Smooth muscle cell (in vitro differentiated cells): ENCODE results near the gene SMIM8. TPM values are rescaled to one million over a fixed set of nuclear protein-coding genes. Genes with fewer than 3 reads are reported as not detected.

ENCODE experiments used
- DNase-seq: peaks from one replicate; lab custom pipeline; 2025; ENCODE audit not compliant: unreplicated experiment; lab: John Stamatoyannopoulos, UW
- H2AFZ ChIP-seq: fragments of 200-600 bp; sonication (generic); 2 replicates; pipeline ENCODE4 v1.6.0; 2016; ENCODE audit warnings: antibody characterized with exemption, low read depth, mild to moderate bottlenecking
- H3F3A ChIP-seq: fragments of 200-600 bp; sonication (generic); 2 replicates; pipeline ENCODE4 v1.6.0; 2017; ENCODE audit warnings: antibody characterized with exemption, low read depth
- H3K27ac ChIP-seq: fragments of 200-600 bp; sonication (generic); 2 replicates; pipeline ENCODE4 v1.5.1; 2016; ENCODE audit warnings: low read depth, mild to moderate bottlenecking
- H3K27me3 ChIP-seq: fragments of 200-600 bp; sonication (generic); 2 replicates; pipeline ENCODE4 v1.6.1; 2016; ENCODE audit warnings: low read depth, mild to moderate bottlenecking
- H3K36me3 ChIP-seq: fragments of 200-600 bp; sonication (generic); 2 replicates; pipeline ENCODE4 v1.5.1; 2016; ENCODE audit warnings: low read depth
- H3K4me1 ChIP-seq: fragments of 200-600 bp; sonication (generic); 2 replicates; pipeline ENCODE4 v1.5.1; 2016; ENCODE audit warnings: low read depth
- H3K4me2 ChIP-seq: fragments of 200-600 bp; sonication (generic); 2 replicates; pipeline ENCODE4 v1.6.0; 2016; ENCODE audit warnings: mild to moderate bottlenecking
- H3K4me3 ChIP-seq: fragments of 200-600 bp; sonication (generic); 2 replicates; pipeline ENCODE4 v1.5.1; 2016; ENCODE audit warnings: mild to moderate bottlenecking
- H3K79me2 ChIP-seq: fragments of 200-600 bp; sonication (generic); 2 replicates; pipeline ENCODE4 v1.6.0; 2016; ENCODE audit warnings: low read depth, mild to moderate bottlenecking
- H3K9ac ChIP-seq: fragments of 200-600 bp; sonication (generic); 2 replicates; pipeline ENCODE4 v1.6.0; 2016; ENCODE audit warnings: low read depth
- H3K9me3 ChIP-seq: fragments of 200-600 bp; sonication (generic); replicated peaks from 2 replicates; pipeline ENCODE4 v1.5.1; 2016; ENCODE audit warnings: low read depth
- H4K20me1 ChIP-seq: fragments of 200-600 bp; sonication (generic); 2 replicates; pipeline ENCODE4 v1.6.0; 2016; ENCODE audit warnings: low read depth
- WGBS: methylation state at CpG from one replicate; pipeline ENCODE4 v1.1.7; 2016; ENCODE audit warnings: low lambda C conversion rate; 5-methylcytosine and 5-hydroxymethylcytosine counted together
- polyA plus RNA-seq: library from polyadenylated mRNA; unstranded; fragments of >200 nt; fragmentation: Nextera tagmentation; extraction: Ambion mirVana; gene quantifications from 2 replicates; pipeline ENCODE4 v1.2.1, GENCODE V29; 2016
- total RNA-seq: library from RNA; depleted of rRNA; stranded (reverse); fragments of >200 nt; gene quantifications from 2 replicates; pipeline ENCODE4 v1.2.3, GENCODE V29; 2014
- TF ChIP-seq, protein P1 (sequence below): fragments of 200-600 bp; sonication (generic); IDR thresholded peaks from 2 replicates; pipeline ENCODE4 v1.5.1; 2017; ENCODE audit warnings: borderline replicate concordance, mild to moderate bottlenecking, antibody characterized with exemption; ENCODE audit not compliant: insufficient read depth, poor library complexity, severe bottlenecking

SMIM8 gene
- total RNA-seq: 8.0 and 11.1 TPM in 2 replicates
- 9.3 and 11.4 TPM in 2 replicates for polyA plus RNA-seq

DNA sequence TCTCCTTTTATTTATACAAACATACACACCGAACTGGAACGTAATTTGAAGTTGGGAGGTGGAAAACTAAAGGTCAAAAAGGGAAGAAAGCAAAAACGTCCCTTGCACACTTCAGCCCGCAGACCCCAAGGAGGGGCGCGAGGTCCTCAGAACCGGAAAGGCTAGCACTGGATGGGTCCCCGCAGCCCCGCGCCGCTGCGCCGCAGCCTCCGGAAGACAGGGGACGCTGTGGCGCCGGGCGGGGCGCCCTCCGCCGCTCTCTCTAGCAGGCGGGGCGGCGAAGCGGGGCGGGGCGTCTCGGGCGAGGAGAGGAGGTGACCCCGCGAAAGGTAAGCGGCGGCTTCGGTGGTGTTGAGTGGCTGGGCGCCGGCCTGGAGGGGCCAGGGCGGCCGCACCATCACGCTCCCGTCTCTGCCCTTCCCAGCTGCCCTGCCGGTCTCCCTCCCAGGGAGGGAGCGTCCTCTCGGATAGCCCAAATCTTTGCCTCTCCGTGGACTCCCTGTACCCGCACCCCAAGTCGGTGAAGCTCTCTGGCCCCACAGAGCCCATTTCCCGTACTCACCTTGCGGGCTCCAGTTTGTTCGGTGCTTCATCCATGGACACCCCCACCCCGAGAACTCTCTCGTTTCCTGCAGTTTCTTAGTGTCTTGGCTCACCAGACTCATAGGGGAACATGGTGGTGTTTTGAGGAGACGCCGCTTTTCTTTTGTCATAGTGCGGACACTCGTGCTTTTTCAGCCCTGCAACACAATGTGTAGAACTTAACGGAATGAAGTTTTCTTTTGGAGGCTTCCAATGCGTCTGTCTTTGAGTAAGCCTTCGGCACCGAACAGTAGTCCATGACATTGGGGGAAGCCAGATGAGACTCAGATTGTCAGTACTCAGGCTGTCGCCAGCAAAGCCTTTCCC is at the start of gene SMIM8:
Gene SMIM8, plus strand, starts transcription at position 285 of the 909 bp plus-strand sequence. CDS start 14,444 bp downstream, outside the sequence.
- Histone ChIP-seq H2AFZ (peak within 1 kb of the TSS; percentile 98), H3F3A (no peaks in the 10 kb centered on the region), H3K9ac (peak within 1 kb of the TSS; percentile 84), H3K27ac (peak within 1 kb of the TSS; percentile 23), H3K4me2 (peak within 1 kb of the TSS; percentile 96), H3K9me3 (no peaks in the 10 kb centered on the region), H3K79me2 (peaks cover 11% of the 10 kb centered on the region), H3K4me1 (no peaks in the 10 kb centered on the region), H3K36me3 (no peaks in the 10 kb centered on the region), H3K27me3 (no peaks in the 10 kb centered on the region), H3K4me3 (peak within 1 kb of the TSS; percentile 90), H4K20me1 (no peaks in the 10 kb centered on the region)
- TF ChIP-seq, protein P1, sequence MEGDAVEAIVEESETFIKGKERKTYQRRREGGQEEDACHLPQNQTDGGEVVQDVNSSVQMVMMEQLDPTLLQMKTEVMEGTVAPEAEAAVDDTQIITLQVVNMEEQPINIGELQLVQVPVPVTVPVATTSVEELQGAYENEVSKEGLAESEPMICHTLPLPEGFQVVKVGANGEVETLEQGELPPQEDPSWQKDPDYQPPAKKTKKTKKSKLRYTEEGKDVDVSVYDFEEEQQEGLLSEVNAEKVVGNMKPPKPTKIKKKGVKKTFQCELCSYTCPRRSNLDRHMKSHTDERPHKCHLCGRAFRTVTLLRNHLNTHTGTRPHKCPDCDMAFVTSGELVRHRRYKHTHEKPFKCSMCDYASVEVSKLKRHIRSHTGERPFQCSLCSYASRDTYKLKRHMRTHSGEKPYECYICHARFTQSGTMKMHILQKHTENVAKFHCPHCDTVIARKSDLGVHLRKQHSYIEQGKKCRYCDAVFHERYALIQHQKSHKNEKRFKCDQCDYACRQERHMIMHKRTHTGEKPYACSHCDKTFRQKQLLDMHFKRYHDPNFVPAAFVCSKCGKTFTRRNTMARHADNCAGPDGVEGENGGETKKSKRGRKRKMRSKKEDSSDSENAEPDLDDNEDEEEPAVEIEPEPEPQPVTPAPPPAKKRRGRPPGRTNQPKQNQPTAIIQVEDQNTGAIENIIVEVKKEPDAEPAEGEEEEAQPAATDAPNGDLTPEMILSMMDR: peak; percentile 97
- peak; percentile 39 for DNase-seq
- 2% methylated on average over 55 of the region's 60 CpGs for WGBS

GRCh38 chr6:87274660-87275274 is 47.6 kb upstream of the SMIM8 start:
- TF ChIP-seq, protein P1: no peak
- Histone ChIP-seq H3F3A (no peaks in the 10 kb centered on the region), H2AFZ (no peak overlapping the region), H3K4me1 (no peaks in the 10 kb centered on the region), H3K4me2 (no peak overlapping the region), H3K79me2 (no peaks in the 10 kb centered on the region), H3K4me3 (no peak overlapping the region), H3K27ac (no peak overlapping the region), H3K27me3 (no peaks in the 10 kb centered on the region), H3K36me3 (no peaks in the 10 kb centered on the region), H3K9me3 (no peaks in the 10 kb centered on the region), H4K20me1 (no peaks in the 10 kb centered on the region), H3K9ac (no peak overlapping the region)
- no peak for DNase-seq
- 91% methylated on average over 7 of the region's 7 CpGs for WGBS

- Histone ChIP-seq H3K27me3 (no peaks in the 10 kb centered on the region), H3K9ac (no peak overlapping the region), H3K9me3 (no peaks in the 10 kb centered on the region), H3K36me3 (no peaks in the 10 kb centered on the region), H3F3A (no peaks in the 10 kb centered on the region), H3K4me2 (no peak overlapping the region), H3K4me1 (no peaks in the 10 kb centered on the region), H4K20me1 (no peaks in the 10 kb centered on the region), H3K4me3 (no peak overlapping the region), H2AFZ (no peak overlapping the region), H3K79me2 (no peaks in the 10 kb centered on the region), H3K27ac (no peak overlapping the region)
- DNase-seq: no peak
- TF ChIP-seq, protein P1: no peak
- 83% methylated on average over 1 of the region's 1 CpG for WGBS
Observed at GRCh38 chr6:87276624-87277023, 45.8 kb upstream of the SMIM8 start.
